Globus pallidus (tissue), 1 donor: ENCODE data around the gene MCC.
"Not testable (repeated sequence)": the region's sequence is repeated elsewhere in the genome, so short reads cannot be mapped to it uniquely, and the experiment has no call there.

Source experiments
- DNase-seq: peaks from one replicate; pipeline ENCODE4 v3.0.0-alpha.2; 2015; ENCODE audit warnings: low spot score

MCC gene

DNA sequence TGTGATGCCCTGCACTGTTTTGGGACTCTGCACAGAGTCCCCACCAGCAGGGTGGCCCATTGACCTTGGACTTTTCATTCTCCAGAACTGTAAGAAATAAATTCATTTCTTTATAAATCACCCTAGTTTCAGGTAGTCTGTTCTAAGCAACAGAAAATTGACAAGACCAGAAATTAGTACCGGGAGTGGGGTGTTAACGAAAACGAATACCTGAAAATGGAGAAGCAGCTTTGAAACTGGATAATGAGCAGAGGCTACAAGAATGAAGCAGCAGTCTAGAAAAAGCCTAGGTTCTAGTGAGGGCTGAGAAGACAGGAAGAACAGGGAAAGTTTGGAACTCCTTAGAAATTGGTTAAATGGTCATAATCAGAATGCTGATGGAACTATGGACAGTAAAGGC is 2.1 kb upstream of the MCC start:
- DNase-seq = no peak

DNA sequence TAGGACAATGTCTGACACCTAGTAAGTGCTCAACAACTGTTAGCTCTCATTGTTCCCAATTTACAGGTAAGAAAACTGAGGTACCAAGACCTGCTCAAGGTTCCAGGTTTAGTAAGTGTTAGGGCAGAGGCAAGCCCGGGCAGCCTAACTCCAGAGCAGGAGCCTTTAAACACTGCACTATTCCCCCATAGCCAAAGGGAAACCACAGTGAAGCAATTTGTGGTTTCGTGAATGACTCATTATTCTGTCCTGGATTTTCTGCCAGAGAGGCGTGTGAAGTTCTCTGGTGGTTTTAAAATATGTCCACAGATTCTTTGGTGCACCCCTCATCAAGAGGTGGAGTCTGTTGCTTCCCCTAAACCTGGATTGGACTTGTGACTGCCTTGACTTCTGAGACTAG is 1.0 kb upstream of the MCC start:
- no peak for DNase-seq

DNA sequence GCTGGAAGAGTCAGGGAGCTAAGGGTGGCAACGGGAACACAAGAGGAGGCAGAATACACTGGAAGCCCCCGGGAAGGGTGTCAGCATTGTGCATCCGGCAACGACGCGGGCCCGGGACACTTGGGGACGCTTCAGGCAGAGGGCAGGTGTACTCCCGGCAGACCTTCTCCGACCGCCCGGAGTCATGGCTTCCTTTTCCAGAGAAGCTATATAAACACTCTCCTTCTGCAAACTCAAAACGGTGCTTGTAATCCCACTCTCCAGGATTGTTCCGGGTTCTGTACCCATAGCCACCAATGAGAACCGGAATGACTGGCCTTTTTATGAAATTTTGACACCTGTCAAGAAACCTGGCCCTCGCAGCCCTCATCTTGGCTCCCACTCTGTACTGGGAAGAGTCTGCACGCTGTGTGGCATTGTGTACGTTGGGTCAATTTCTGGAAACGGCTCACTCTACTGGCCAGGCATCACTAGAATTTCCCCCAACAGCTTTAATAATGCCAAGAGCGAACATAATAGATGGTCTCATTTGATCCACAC is 462 bp upstream of the MCC start:
- DNase-seq = no peak

DNA sequence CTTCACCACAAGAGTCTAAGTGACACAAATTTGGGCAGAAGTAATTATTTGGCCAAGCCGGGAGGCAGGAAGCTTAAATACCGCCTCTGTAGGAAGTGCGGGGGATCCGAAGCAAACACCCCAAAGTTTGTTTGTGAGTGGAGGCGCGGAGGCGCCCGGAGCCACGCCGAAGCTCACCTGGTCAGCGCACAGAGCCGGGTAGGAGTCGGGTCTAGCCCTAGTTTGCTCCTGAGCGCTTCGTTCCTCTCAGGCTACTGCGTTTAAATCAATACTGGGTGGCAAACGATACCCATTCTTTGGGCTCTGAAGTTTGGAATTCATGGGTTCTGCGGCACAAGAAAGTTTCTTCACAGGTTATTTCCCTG is 855 bp downstream of the MCC start:
- DNase-seq = no peak

DNA sequence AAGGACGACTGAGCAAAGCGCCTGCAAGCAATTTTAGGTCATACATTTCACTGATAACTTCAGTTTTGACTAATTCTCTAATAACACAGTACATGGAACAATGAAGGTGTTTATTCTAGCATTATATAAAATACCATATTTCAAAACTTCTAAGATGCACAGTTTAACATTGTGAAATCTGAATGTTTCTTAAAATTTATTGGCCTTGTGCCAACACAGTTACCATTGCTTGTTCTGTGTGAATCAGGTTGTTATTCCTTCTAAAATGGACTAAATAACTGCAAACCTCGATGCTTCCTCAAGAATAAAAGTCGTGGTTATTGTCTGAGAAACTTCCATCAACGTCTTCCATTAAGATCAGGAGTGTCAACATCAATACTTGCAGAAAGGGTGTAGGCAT is 8.0 kb downstream of the MCC start:
- DNase-seq = no peak

DNA sequence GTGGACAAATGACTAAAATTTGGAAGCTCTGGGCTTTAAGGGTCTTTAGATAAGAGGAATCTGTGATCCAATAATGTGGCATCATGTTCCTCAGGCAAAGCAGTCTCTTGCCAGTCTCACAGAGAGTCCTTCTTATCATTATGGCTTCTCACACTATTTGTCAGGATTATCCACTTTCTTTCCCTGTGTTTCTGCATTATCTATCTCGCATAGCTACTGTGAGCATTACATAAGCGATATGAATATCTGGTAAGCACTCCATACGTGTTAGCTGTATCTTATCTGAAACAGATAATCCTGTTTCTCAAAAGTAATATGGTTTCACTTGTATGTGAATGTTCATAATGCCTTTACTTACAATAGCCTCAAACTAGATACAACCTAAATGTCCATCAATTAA is 9.6 kb downstream of the MCC start:
- DNase-seq = no peak

DNA sequence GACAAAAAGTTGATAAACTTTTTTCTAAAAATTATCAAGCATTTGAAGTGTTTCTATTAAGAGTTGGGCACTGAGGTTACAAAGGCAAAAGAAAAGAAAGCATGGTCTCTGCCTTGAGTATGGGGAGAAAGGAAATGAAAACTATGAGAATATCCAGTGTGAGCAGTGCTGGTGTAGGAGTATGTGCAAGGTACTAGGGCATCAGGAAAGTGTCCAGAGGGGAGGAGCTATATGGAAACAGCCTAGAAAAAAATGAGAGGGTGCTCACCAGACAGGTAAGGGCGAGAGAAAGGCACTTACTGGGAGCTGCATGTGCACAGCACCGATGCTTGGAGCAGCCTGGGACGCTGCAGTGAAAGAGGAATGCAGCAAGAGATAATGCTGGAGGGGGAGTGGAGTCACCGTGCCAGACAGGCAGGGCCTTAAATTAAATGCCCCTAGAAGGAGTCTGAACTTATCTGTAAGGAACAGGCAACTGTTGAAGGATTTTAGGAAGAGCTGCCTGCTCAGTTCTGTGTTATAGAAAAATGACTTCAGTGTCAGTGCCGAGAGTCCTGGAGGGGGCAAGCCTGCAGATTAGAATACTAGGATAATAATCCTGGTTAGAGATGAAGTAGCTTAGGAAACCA is 14.0 kb downstream of the MCC start:
- no peak for DNase-seq

DNA sequence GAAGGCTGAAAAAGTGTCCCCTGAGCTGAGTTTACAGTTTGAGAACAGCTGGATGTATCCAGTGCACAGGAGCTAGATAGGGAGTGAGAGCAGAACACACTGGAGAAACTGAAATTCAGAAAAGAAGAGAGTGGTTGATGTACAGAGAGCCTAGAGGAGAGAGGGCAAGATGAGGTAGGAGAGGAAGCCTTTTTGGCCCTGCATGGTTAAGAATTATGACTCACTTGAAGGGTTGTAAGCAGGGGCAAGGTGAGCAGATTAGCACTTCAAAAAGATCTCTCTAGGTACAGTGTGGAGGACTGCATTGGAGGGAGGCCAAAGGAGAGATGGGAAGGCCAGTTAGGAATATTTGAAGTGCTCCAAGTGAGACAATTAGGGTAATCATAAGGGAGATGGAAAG is 25.2 kb downstream of the MCC start:
- DNase-seq = no peak

DNA sequence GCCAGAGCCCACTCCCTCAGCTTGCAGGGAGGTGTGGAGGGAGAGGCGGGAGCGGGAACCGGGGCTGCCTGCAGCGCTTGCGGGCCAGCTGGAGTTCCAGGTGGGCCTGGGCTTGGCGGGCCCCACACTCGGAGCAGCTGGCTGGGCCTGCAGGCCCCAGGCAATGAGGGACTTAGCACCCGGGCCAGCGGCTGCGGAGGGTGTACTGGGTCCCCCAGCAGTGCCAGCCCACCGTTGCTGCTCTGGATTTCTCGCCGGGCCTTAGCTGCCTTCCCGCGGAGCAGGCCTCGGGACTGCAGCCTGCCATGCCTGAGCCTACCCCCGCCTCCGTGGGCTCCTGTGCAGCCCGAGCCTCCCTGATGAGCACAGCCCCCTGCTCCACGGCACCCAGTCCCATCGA is 31.1 kb downstream of the MCC start:
- not testable (repeated sequence) for DNase-seq

DNA sequence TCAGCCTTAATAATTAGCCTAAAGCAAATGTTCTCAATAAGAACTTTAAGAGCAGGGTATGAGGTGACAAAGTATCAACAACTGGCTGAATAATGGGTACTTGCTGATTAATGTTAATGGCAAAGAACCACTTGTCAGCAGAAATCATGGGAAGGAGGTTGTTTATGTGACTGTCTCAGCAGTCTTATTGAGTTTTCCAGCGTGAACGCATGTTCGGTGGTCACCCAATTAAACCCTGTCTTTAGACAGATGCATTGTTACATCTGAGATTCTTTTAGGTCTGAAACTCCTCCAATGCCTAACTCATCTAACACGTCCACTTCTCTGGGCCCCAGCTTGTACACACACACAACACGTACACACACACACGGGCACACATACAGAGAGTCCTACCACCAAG is 35.3 kb downstream of the MCC start:
- DNase-seq = no peak

DNA sequence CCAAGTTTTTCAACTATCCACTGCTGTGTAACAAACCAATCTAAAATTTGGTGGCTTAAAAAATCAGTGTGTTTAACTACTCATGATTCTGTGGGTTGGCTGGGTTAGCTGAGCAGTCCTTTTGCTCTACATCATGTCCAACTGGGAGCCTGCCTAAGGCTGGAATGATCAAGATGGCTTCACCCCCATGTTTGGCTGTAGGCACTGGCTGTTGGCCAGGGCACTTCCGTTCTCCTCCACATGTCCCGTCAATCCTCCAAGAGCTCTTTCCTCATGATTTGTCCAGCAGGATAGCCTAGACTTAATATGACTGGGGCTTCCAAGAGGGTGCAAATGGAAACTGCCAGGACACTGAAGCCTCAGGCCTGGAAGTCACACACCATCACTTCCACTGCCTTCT is 36.5 kb downstream of the MCC start:
- DNase-seq = no peak

DNA sequence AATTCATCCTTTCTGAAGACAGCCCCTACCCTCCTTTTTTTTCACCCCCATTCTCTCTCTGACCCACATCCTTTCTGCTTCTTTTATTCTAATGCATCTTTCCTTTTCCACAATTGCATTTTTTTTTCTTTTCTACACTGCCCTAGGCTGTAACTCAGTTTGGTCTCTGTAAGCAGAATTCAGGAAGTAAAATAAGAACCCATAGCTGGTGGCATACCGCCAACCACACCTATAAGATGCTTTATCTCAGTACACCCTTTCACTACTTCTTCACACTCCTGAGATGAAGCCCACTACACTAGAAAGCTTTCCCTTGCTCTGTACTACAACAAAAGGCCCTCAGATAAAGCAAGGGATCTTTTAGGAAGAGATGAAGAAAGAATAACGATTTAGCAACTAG is 37.3 kb downstream of the MCC start:
- DNase-seq = no peak

DNA sequence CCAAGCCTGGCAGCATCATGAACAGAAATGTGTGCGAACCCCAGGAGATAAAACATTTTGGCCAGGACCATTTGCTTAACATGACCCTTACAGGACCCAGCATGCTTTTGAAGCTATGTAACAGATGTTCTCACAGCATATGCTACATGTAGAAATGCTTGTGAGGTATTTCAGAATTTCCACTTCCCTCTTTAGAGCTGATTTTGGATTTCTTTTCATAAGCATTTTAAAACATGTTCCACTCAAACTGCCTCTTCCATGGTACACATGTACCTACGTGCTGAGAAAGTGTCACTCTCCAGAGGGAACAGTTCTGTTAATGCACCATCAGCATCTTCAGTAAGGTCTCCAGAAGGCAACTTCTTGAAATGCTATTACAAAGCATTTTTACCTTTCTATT is 37.8 kb downstream of the MCC start:
- no peak for DNase-seq

DNA sequence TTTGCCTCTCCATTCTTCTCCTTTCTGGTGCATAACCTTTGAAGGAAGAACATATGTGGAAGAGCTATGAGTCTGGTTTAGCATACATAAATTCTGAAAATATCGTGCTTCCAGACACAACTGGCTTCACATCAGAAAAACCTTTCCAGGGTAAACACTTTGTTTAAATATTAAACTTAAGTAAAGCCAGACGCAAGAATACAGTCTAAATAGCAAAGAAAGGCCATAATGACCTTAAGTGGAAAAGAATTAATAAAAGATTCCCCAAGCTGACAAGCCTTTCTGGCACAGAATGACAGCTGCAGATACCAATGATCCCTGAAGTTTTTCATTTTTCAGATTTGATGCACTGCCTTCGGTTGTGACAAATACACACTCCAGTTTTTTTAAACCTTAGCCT is 40.0 kb downstream of the MCC start:
- DNase-seq = no peak

DNA sequence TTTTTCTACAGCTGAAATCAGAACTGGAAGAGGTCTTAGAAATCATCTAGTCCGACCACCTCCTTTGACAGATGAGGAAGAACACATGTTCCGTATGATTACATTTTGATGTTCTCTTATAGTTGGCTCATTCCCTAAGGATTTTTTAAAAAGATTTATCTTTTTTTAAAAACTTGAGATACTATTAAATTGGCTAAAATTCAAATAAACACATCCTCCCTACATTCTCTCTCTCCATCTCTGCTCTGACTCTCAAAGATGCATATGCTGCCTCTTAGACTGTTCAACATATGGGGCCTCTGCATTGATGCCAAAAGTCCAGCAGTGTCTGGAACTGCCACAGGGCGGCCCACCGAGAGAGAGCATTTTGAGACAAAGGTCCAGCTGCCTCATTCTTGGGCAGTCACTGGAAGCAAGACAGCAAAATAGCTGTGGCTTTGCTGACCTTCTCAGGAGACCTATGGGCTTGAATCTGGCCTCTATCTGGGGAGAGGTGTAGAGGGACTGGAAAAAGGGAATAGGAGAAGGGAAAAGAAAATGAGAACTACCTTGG is 40.7 kb downstream of the MCC start:
- DNase-seq = no peak

DNA sequence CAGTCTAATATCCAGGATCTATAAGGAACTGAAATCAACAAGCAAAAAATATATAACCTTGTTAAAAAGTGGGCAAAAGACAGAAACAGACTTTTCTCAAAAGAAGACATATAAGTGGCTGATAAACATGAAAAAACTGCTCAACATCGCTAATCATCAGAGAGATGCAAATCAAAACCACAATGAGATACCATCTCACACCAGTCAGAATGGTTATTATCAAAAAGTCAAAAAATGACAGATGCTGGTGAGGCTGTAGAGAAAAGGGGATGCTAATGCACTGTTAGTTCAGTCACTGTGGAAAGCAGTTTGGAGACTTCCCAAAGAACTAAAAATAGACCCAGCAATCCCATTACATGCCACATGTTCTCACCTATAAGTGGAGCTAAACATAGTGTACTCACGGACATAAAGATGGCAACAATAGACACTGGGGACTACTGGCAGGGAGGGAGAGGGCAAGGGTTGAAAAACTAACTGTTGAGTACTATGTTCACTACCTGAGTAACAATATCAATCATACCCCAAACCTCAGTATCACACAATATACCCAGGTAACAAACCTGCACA is 41.8 kb downstream of the MCC start:
- no peak for DNase-seq

DNA sequence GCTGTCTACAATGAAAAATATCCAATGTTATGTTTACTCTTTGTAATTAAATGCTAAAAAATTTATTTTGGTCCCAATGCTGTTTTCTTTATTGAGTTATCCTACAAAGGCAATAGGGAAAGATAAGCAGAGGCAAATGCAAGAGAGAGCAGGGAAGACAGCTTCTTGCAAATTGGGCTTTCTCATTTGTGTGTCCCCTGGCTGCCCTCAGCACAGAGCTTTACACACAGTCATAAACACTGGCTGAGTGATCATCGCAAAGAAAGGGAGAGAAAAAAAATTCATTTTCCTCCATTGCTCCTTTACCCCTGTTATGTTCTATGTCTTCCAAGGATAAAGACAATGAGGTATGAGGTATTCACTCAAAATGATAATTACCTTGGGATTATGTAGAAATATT is 51.1 kb downstream of the MCC start:
- DNase-seq = no peak

DNA sequence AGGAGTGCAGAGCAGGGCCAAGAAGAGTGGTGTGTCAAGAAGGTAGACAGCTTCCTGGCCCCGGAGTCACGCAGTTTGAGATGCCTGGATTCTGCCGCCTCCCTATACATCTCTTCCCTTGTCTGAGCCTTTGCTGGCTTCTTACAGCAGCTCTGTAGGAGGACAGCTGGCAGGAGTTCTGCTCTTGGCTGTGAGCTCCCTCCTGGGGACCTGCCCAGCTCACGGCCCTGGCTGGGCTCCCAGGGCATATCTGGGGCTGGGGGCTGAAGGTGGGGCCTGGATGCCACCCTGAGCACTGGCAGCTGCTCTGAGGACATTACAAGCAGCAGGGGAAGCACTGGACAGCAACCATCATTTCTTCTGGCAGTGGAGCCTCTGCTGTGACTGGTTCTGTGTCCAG is 52.7 kb downstream of the MCC start:
- no peak for DNase-seq

DNA sequence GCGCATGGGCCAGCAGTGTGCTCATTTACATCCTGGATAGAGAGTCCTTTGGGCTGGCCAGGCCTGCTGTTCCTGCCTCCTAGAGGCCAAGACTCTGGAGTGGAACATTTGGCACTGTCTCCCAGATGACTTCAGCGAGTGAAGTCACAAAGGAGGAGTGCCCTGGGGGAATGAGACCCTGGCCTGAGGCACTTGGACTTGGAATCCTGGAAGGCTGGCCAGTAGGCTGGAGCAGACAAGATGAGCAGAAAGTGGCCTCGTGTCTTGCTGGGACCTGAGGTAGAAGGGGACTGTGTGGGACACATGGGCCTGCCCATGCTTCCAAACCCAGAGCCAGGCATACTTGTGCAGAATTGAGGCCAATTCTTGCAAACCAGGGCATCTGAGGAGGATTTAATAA is 53.4 kb downstream of the MCC start, which contains the start of gene TSSK1B:
TSSK1B (minus strand) TSS at position 101 of the 400 bp plus-strand sequence. CDS start 150 bp downstream, outside the sequence.
- DNase-seq = no peak

DNA sequence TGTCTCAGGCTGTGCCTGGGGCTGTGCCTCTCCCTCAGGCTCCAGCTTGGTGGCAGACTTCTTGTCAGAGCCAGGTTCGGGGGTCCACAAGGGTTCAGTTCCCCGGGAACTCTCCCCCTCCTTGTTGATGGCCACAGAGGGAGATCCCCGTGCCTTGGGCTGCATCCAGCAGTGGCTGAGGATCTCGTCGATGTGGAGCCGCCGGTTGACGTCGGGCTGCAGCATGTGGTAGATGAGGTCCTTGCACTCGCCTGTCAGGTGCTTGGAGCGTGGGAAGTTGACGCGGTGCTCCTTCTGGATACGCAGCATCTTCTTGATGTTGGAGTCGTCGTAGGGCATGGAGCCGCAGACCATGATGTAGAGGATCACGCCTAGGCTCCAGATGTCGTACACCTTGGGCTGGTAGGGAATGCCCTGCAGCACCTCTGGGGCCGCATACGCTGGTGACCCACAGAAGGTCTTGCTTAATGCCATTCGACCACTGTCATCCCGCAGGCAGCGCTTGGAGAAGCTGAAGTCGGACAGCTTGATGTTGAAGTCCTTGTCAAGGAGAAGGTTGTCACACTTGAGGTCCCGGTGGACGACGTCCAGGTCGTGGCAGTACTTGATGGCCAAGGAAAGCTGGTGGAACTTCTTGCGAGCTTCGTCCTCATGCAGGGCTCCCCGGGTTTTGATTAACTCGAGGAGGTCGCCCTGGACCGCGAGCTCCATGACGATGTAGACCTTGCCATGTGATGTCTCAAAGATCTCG is 54.2 kb downstream of the MCC start:
- no peak for DNase-seq

DNA sequence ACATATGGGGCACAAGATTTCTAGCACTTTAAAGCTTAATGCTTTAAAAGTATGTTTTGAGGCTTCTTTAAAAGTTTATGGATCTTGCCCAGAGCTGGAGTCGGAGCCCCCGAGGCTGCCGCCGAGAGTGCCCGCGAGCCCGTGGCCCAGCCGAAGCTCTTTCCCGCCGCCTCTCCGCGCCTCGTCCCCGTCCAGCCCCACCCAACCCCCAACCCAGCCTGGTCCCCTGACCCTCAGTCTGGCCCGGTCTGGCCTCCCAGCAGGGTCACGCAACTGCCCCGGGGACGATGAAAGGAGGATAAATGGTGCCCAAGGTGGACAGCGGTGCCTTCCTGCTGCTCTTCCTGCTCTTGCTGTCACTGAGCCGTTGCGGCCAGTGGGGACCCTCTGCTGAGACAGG is 55.2 kb downstream of the MCC start:
- DNase-seq = no peak

DNA sequence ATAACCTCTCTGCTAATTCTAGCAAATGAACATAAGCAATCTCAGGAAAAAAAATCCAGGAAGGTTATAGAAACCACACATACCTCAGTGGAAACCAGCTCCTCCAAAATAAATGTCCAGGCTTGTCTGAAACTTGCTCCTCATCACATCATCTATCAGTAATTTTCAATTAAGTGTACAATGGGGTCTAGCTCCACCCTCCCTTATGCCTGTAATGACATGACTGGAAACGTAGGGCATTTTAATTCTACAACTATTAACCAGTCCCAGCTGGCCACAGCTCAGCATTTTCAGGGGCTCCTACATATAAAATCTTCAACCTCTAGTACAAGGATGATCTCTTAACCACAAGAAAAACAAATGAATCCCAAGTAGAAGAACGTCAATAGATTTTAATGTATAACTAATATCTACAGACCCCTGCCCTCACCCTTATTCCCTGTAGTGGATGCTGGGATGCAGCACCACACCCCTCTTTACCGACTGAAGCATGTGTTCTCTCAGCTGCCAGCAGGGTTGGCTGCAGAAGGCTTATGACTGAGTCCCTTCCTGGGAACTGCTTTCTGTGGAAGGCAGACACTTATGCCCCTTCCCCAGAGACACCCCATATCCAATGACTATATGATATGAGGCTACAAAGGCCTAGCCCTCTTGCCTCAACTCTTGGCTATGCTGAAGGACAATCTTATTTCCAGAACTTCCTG is 60.2 kb downstream of the MCC start:
- DNase-seq = no peak

DNA sequence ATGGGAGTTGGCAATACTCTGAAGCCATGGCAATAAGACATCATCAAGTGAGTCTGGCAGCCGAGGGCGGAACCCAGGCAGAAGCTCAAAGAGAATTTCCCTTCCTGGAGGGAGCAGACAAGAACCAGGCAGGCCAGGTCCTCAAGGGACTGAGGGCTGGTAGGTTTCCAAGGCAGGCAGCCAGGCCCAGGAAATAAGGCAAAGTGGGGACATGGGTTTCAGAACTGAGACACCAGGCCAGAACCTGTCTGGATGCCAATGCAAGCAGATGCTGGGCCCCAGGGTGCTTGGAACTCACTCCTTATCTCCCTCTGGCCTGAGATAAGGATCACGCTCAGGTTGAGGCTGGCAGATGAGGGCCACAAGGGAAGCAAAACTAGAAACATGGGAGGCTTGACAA is 62.3 kb downstream of the MCC start:
- DNase-seq = no peak
